HFF-Myc (cell line): ENCODE data around the gene NME7.

Source experiments
- DNase-seq: peaks from one replicate; pipeline ENCODE4 v3.0.0-alpha.2; 2011; ENCODE audit warnings: low read depth; ENCODE audit errors: extremely low read depth
- H3K4me3 ChIP-seq: replicated peaks from 2 replicates; pipeline ENCODE4 v1.5.1; 2011; ENCODE audit warnings: low read depth, mild to moderate bottlenecking, control low read depth, low read length
- TF ChIP-seq, protein P1 (sequence below): IDR thresholded peaks from 2 replicates; pipeline ENCODE4 v1.5.1; 2012; ENCODE audit warnings: mild to moderate bottlenecking, low read depth, low read length, control low read depth; ENCODE audit errors: missing control alignments

NME7 gene

GRCh38 chr1:169240449-169241232 lies 127.0 kb downstream of the NME7 start:
- DNase-seq, result no peak
- TF ChIP-seq, protein P1, sequence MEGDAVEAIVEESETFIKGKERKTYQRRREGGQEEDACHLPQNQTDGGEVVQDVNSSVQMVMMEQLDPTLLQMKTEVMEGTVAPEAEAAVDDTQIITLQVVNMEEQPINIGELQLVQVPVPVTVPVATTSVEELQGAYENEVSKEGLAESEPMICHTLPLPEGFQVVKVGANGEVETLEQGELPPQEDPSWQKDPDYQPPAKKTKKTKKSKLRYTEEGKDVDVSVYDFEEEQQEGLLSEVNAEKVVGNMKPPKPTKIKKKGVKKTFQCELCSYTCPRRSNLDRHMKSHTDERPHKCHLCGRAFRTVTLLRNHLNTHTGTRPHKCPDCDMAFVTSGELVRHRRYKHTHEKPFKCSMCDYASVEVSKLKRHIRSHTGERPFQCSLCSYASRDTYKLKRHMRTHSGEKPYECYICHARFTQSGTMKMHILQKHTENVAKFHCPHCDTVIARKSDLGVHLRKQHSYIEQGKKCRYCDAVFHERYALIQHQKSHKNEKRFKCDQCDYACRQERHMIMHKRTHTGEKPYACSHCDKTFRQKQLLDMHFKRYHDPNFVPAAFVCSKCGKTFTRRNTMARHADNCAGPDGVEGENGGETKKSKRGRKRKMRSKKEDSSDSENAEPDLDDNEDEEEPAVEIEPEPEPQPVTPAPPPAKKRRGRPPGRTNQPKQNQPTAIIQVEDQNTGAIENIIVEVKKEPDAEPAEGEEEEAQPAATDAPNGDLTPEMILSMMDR, result no peak

DNA sequence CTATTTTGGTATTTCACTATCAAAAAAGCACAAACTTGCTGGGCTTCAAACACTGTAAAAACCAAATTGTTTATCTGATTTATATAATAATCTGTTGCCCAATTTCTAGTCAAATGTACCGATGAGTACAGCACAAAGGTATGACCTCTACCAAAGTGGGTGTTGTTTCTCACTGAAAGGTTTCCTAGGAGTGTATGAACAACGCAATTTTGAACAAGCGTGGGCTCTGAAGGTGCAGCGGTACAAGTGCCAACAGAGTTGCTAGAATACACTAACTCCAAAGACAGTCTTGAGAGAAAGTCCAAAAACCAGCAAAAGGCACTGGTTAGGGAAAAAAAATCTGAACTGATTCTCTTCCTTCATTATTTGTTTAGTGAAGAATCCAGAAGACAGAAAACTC lies 130.7 kb downstream of the NME7 start:
- no peak for DNase-seq
- no peak overlapping the region for H3K4me3 ChIP-seq
- TF ChIP-seq, protein P1, result no peak

More at GRCh38 chr1:169240449-169241232, 127.0 kb downstream of the NME7 start:
- no peak overlapping the region for H3K4me3 ChIP-seq

DNA sequence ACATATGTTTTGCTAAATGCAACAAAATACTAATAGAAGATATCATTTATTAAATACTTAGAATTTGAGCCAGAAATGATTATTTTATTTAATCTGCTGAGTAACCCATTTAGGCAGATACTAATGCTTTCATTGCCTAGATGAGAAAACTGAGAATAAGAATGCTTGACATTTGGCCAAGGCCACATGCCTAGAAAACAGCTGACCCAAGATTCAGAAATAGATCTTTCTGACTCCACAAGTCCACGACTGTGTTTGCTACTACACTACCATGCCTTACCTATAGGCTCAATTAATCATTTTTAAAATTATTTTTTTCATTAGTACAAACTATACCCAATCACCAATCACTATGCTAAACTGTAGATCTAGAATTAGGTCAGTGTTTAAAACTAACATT lies 131.5 kb downstream of the NME7 start:
- TF ChIP-seq, protein P1, result no peak
- H3K4me3 ChIP-seq, result no peak overlapping the region
- DNase-seq, result no peak

- H3K4me3 ChIP-seq, result no peak overlapping the region
- no peak for DNase-seq
- TF ChIP-seq, protein P1, result no peak
These were observed 132.0 kb downstream of the NME7 start for GRCh38 chr1:169235568-169235967.

DNA sequence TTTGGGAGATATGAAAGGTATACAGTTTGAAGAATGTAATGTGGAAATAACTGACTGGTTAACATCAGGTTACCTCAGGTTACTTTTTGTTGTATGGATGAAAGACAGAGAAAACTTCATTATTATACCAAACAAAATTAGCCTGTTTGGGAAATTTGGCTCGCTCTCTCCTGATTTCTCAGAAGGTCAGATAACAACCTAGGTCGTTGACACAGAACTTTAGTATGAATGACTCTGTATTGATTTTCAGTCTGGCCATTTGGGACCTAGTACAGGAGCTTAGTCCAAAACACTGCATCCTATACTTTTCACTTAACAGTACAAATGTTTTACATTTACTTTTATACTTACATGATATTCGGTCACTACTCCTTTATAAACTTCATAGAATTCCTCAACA lies 132.8 kb downstream of the NME7 start:
- TF ChIP-seq, protein P1, result no peak
- no peak overlapping the region for H3K4me3 ChIP-seq
- DNase-seq, result no peak

- no peak for DNase-seq
- no peak overlapping the region for H3K4me3 ChIP-seq
- TF ChIP-seq, protein P1, result no peak
These were observed 150.0 kb downstream of the NME7 start for GRCh38 chr1:169217636-169218035.
